GM13976 (cell line): ENCODE measurements around the gene DNAL1.

ENCODE experiments used
- DNase-seq: peaks from one replicate; pipeline ENCODE4 v3.0.0; 2012; ENCODE audit warnings: low spot score
- CTCF ChIP-seq: IDR thresholded peaks from 2 replicates; pipeline ENCODE4 v1.5.1; 2012; ENCODE audit warnings: borderline replicate concordance, mild to moderate bottlenecking; ENCODE audit not compliant: insufficient read depth; ENCODE audit errors: extremely low read depth, missing control alignments, control extremely low read depth
- in situ Hi-C: fragments of 300-500 bp; cut with MboI; formaldehyde crosslinking; loops from one replicate; pipeline ENCODE4 v1.12.0; 2022; ENCODE audit warnings: low sequenced_read_pairs, mixed read lengths, inconsistent platforms; ENCODE audit not compliant: unreplicated experiment

Gene DNAL1

GRCh38 chr14:73661872-73662271 lies 17.1 kb downstream of the DNAL1 start:
- in situ Hi-C loops, result no loop called here
- TF ChIP-seq CTCF, result no peak
- DNase-seq, result no peak

- no peak for TF ChIP-seq CTCF
- no peak for DNase-seq
- in situ Hi-C loops, result no loop called here
Observed at GRCh38 chr14:73662487-73662943, 17.7 kb downstream of the DNAL1 start.

- DNase-seq, result peak; percentile 23
- in situ Hi-C loops, result no loop called here
- no peak for TF ChIP-seq CTCF
Observed at GRCh38 chr14:73663548-73664212, 18.9 kb downstream of the DNAL1 start.

- in situ Hi-C loops, result no loop called here
- no peak for TF ChIP-seq CTCF
- no peak for DNase-seq
Observed at GRCh38 chr14:73665130-73665529, 20.3 kb downstream of the DNAL1 start.

- in situ Hi-C loops, result no loop called here
Observed at GRCh38 chr14:73666583-73666982, 21.8 kb downstream of the DNAL1 start.

GRCh38 chr14:73667854-73668253 lies 23.1 kb downstream of the DNAL1 start:
- no peak for DNase-seq
- TF ChIP-seq CTCF, result no peak
- in situ Hi-C loops, result no loop called here

More at GRCh38 chr14:73666583-73666982, 21.8 kb downstream of the DNAL1 start:
- DNase-seq, result no peak
- TF ChIP-seq CTCF, result no peak
